Osteoblast (primary cell): ENCODE results near the gene DNMT3A. TPM values are rescaled to one million over a fixed set of nuclear protein-coding genes. Genes with fewer than 3 reads are reported as not detected.

Source experiments
- DNase-seq: peaks from one replicate; pipeline ENCODE4 v3.0.0; 2011; ENCODE audit warnings: low spot score, mixed read lengths; ENCODE audit not compliant: insufficient read length; ENCODE audit errors: missing footprints
- H2AFZ ChIP-seq: 2 replicates; pipeline ENCODE4 v1.6.0; 2011; ENCODE audit warnings: mild to moderate bottlenecking, low read length
- H3K27ac ChIP-seq: 2 replicates; pipeline ENCODE4 v1.5.1; 2011; ENCODE audit warnings: mild to moderate bottlenecking, low read depth, low read length, moderate library complexity
- H3K27me3 ChIP-seq: 2 replicates; pipeline ENCODE4 v1.6.0; 2012; ENCODE audit warnings: mild to moderate bottlenecking, control low read depth, inconsistent platforms, low read length, moderate library complexity; ENCODE audit not compliant: insufficient read depth
- H3K36me3 ChIP-seq: 2 replicates; pipeline ENCODE4 v1.5.1; 2011; ENCODE audit warnings: mild to moderate bottlenecking, low read length, control low read depth, moderate library complexity; ENCODE audit not compliant: insufficient read depth
- H3K4me1 ChIP-seq: 2 replicates; pipeline ENCODE4 v1.5.1; 2011; ENCODE audit warnings: mild to moderate bottlenecking, low read length, control low read depth, moderate library complexity; ENCODE audit not compliant: insufficient read depth
- H3K4me2 ChIP-seq: 2 replicates; pipeline ENCODE4 v1.6.0; 2011; ENCODE audit warnings: mild to moderate bottlenecking, low read length; ENCODE audit not compliant: insufficient read depth
- H3K4me3 ChIP-seq: fragments of 200-600 bp; sonication (generic); 3 replicates; pipeline ENCODE4 v1.5.1; 2012; ENCODE audit warnings: mild to moderate bottlenecking, low read length, inconsistent platforms; ENCODE audit not compliant: insufficient read depth
- H3K79me2 ChIP-seq: 2 replicates; pipeline ENCODE4 v1.6.0; 2012; ENCODE audit warnings: mild to moderate bottlenecking, low read length, control low read depth, inconsistent platforms; ENCODE audit not compliant: insufficient read depth
- H3K9me3 ChIP-seq: 2 replicates; pipeline ENCODE4 v1.5.1; 2011; ENCODE audit warnings: low read depth, low read length, control low read depth
- H4K20me1 ChIP-seq: 2 replicates; pipeline ENCODE4 v1.6.0; 2012; ENCODE audit warnings: mild to moderate bottlenecking, low read length, control low read depth; ENCODE audit not compliant: insufficient read depth
- CTCF ChIP-seq: IDR thresholded peaks from 2 replicates; pipeline ENCODE4 v1.5.1; 2011; ENCODE audit warnings: mild to moderate bottlenecking, low read depth, low read length, moderate library complexity; ENCODE audit errors: extremely low read depth
- total RNA-seq: library from RNA; depleted of rRNA; stranded (reverse); fragments of >200 nt; gene quantifications from 2 replicates; pipeline ENCODE4 v1.2.3, GENCODE V29; 2012

DNMT3A gene
- total RNA-seq, 1 donor = 18.5 TPM

- Histone ChIP-seq H3K79me2 (peaks cover 24% of the 10 kb centered on the region), H3K27ac (no peak overlapping the region), H3K27me3 (no peaks in the 10 kb centered on the region), H3K4me2 (no peak overlapping the region), H4K20me1 (peaks cover 66% of the 10 kb centered on the region), H3K4me3 (no peak overlapping the region), H3K36me3 (no peaks in the 10 kb centered on the region), H2AFZ (no peak overlapping the region), H3K9me3 (no peaks in the 10 kb centered on the region), H3K4me1 (no peaks in the 10 kb centered on the region)
- TF ChIP-seq CTCF = no peak
- peak; percentile 71 for DNase-seq
Measured at GRCh38 chr2:25337276-25337675, 4.4 kb downstream of the DNMT3A start.

- no peak overlapping the region for H2AFZ ChIP-seq
- H3K4me1 ChIP-seq = no peaks in the 10 kb centered on the region
- no peaks in the 10 kb centered on the region for H3K9me3 ChIP-seq
- H3K4me3 ChIP-seq = no peak overlapping the region
- peak; percentile 62 for DNase-seq
- TF ChIP-seq CTCF = no peak
- H3K4me2 ChIP-seq = no peak overlapping the region
- no peaks in the 10 kb centered on the region for H3K27me3 ChIP-seq
- no peak overlapping the region for H3K27ac ChIP-seq
- H3K79me2 ChIP-seq = peaks cover 26% of the 10 kb centered on the region
- H3K36me3 ChIP-seq = no peaks in the 10 kb centered on the region
- H4K20me1 ChIP-seq = peaks cover 74% of the 10 kb centered on the region
Measured at GRCh38 chr2:25336383-25336841, 5.3 kb downstream of the DNMT3A start.

- no peak overlapping the region for H3K27ac ChIP-seq
- DNase-seq = no peak
- TF ChIP-seq CTCF = no peak
- no peaks in the 10 kb centered on the region for H3K4me1 ChIP-seq
- no peak overlapping the region for H3K4me3 ChIP-seq
- H3K79me2 ChIP-seq = peaks cover 30% of the 10 kb centered on the region
- no peak overlapping the region for H2AFZ ChIP-seq
- no peak overlapping the region for H3K4me2 ChIP-seq
- no peaks in the 10 kb centered on the region for H3K9me3 ChIP-seq
- no peaks in the 10 kb centered on the region for H3K27me3 ChIP-seq
- peaks cover 79% of the 10 kb centered on the region for H4K20me1 ChIP-seq
- H3K36me3 ChIP-seq = no peaks in the 10 kb centered on the region
Measured at GRCh38 chr2:25335971-25336370, 5.8 kb downstream of the DNMT3A start.

- no peak overlapping the region for H3K4me3 ChIP-seq
- peaks cover 86% of the 10 kb centered on the region for H4K20me1 ChIP-seq
- H3K9me3 ChIP-seq = no peaks in the 10 kb centered on the region
- H3K27ac ChIP-seq = no peak overlapping the region
- TF ChIP-seq CTCF = no peak
- H3K4me1 ChIP-seq = no peaks in the 10 kb centered on the region
- H2AFZ ChIP-seq = no peak overlapping the region
- H3K36me3 ChIP-seq = no peaks in the 10 kb centered on the region
- no peak overlapping the region for H3K4me2 ChIP-seq
- no peak for DNase-seq
- no peaks in the 10 kb centered on the region for H3K27me3 ChIP-seq
- peaks cover 37% of the 10 kb centered on the region for H3K79me2 ChIP-seq
Measured at GRCh38 chr2:25335204-25335603, 6.5 kb downstream of the DNMT3A start.
